ENCODE results near the gene GOLGA6B. TPM values are rescaled to one million over a fixed set of nuclear protein-coding genes. Genes with fewer than 3 reads are reported as not detected.

Gene GOLGA6B
- total and polyA plus RNA-seq, 2 of the 4 experiments (the other 2 are of a cell fraction): not detected

DNA sequence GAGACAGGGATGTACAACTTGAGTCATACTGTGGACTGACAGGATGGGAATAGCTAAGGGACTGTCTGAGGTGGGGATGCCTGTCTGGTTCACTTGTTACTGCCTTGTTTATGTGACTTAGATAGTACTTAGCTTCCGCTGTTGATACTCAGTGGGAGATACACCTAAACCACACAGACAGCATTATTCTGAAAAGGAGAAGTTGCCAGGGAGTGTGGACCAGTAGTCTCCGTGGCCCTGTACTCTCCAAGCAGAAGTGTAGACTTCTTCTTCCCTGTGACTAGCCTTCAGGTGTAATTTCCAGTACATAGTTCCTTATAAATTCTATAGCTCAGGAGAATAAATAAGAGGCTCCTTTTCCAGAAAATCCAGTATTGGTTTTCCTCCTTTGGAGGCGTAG is 26.4 kb downstream of the GOLGA6B start:
- Histone ChIP-seq H3K4me1 (ENCODE audit: control insufficient read depth, insufficient read depth, low read length) (0 out of 2 replicates have a peak, but pooled peaks cover 1% of the 10 kb centered on the region), H3K36me3 (ENCODE audit: control insufficient read depth, insufficient read depth, low read length) (no peaks in the 10 kb centered on the region), H4K91ac (ENCODE audit: insufficient read depth, low read depth, low read length) (no peak overlapping the region), H2BK20ac (ENCODE audit: low read depth, low read length) (no peak overlapping the region), H3K9me3 (ENCODE audit: control insufficient read depth, insufficient read depth, low read length) (no peaks in the 10 kb centered on the region), H3K23ac (ENCODE audit: low read depth, low read length) (no peak overlapping the region), H3K4me3 (ENCODE audit: insufficient read depth, low read depth, low read length) (no peak overlapping the region), H4K20me1 (ENCODE audit: insufficient read depth, low read length) (no peaks in the 10 kb centered on the region), H2AFZ (replicated peaks; ENCODE audit: low read length, poor library complexity) (no peak overlapping the region), H3K4ac (ENCODE audit: low read depth, low read length) (no peak overlapping the region), H2BK5ac (ENCODE audit: low read depth, low read length, poor library complexity, severe bottlenecking) (no peak overlapping the region), H3K9me1 (ENCODE audit: insufficient read depth, low read length) (no peaks in the 10 kb centered on the region), H3K14ac (replicated peaks; ENCODE audit: low read depth, low read length) (no peak overlapping the region), H3K27ac (ENCODE audit: insufficient read depth, low read length) (no peak overlapping the region), H4K8ac (ENCODE audit: low read depth in 2 of 2, low read length in 2 of 2) (no peak overlapping the region), H2BK120ac (ENCODE audit: low read depth, low read length) (no peak overlapping the region), H3K18ac (ENCODE audit: low read depth, low read length) (no peak overlapping the region), H4K5ac (ENCODE audit: low read depth, low read length) (no peak overlapping the region), H3K79me1 (ENCODE audit: low read depth in 1 of 2, low read length in 2 of 2) (peaks cover 0 to 5% of the 10 kb centered on the region in 2 experiments; a peak in 1 of 4 replicates), H2AK5ac (ENCODE audit: low read depth, low read length) (no peak overlapping the region), H3K56ac (ENCODE audit: extremely low read depth, insufficient read depth, low read length) (no peak overlapping the region), H3K4me2 (ENCODE audit: low read depth, low read length) (no peak overlapping the region), H2BK15ac (ENCODE audit: low read depth, low read length) (no peak overlapping the region), H3K27me3 (ENCODE audit: control insufficient read depth, insufficient read depth, low read length) (peaks cover 32% of the 10 kb centered on the region), H3K9ac (ENCODE audit: low read depth, low read length) (no peak overlapping the region), H2AK9ac (replicated peaks; ENCODE audit: low read depth, low read length, poor library complexity) (no peak overlapping the region)
- no peak for ATAC-seq (ENCODE audit: low read depth)
- no peak for DNase-seq
- dilution Hi-C loops (cut with HindIII; ENCODE audit: low sequenced_read_pairs, unreplicated experiment) (no loop called here), intact Hi-C loops (cut with micrococcal nuclease) (no loop called here), in situ Hi-C loops (cut with MboI; ENCODE audit: low sequenced_read_pairs) (no loop called here)
- no TSS peak for BruUV-seq (replicated peaks)
- ChIA-PET POLR2A (ENCODE audit: unreplicated experiment) (no interaction called here), CTCF (interaction anchor here (0.6 to 1.6 kb wide), 3 partner anchors 10 to 509 kb away, joined by 3 to 6 read pairs (median 5); no protein-coding TSS in a partner anchor)
- no CpG with 5 or more reads among the region's 3 CpGs for WGBS, 2 experiments (ENCODE audit: extremely low coverage in 2 of 2, insufficient read length in 1 of 2)
- TF ChIP-seq POLR2A (IDR thresholded peaks at IDR 0.05; ENCODE audit: low read depth, low read length) (no peak), MAFK (IDR thresholded peaks at IDR 0.05; ENCODE audit: low read depth, low read length) (no peak), MXI1 (IDR thresholded peaks at IDR 0.05; ENCODE audit: borderline replicate concordance, low read depth, low read length) (no peak), FOS (IDR thresholded peaks at IDR 0.05; ENCODE audit: low read depth, low read length) (no peak), RFX5 (IDR thresholded peaks at IDR 0.05; ENCODE audit: low read depth, low read length) (no peak), SMC3 (IDR thresholded peaks at IDR 0.05; ENCODE audit: low read depth, low read length) (no peak), CHD1 (IDR thresholded peaks at IDR 0.05; ENCODE audit: low read depth, low read length) (no peak), RAD21 (IDR thresholded peaks at IDR 0.05; ENCODE audit: low read length) (no peak)

Data from IMR-90 (cell line).